ENCODE results near the gene HCRT. TPM values are rescaled to one million over a fixed set of nuclear protein-coding genes. Genes with fewer than 3 reads are reported as not detected.
"Not testable (repeated sequence)": the region's sequence is repeated elsewhere in the genome, so short reads cannot be mapped to it uniquely, and the experiment has no call there.

HCRT gene
- not detected for total RNA-seq

- no peaks in the 10 kb centered on the region for H3K27me3 Mint-ChIP-seq
- H3K36me3 Mint-ChIP-seq, result no peaks in the 10 kb centered on the region
These were observed at the start of gene HCRT for GRCh38 chr17:42184713-42185620. Gene HCRT (minus strand): TSS chr17:42185452. CDS start chr17:42185365, 87 bp downstream.

GRCh38 chr17:42233994-42234393, 48.7 kb upstream of the HCRT start:
- peaks cover 11 to 18% of the 10 kb centered on the region in 2 donors for H3K4me1 Mint-ChIP-seq (ENCODE audit: low read depth in 2 of 2)
- DNase-seq (ENCODE audit: low spot score) (no peak), ATAC-seq (no peak)
- no peaks in the 10 kb centered on the region for H3K27me3 Mint-ChIP-seq
- H3K36me3 Mint-ChIP-seq, result no peaks in the 10 kb centered on the region
- H3K27ac Mint-ChIP-seq, result no peak overlapping the region
- no peak overlapping the region for H3K4me3 Mint-ChIP-seq
- H3K9me3 Mint-ChIP-seq, result no peaks in the 10 kb centered on the region

More at GRCh38 chr17:42184713-42185620, at the start of gene HCRT:
- H3K4me1 Mint-ChIP-seq (ENCODE audit: low read depth in 2 of 2), result peaks cover 30 to 31% of the 10 kb centered on the region in 2 donors
- ATAC-seq (no peak), DNase-seq (ENCODE audit: low spot score) (no peak)
- H3K4me3 Mint-ChIP-seq, result peak within 1 kb of the TSS; percentile 88
- H3K9me3 Mint-ChIP-seq, result no peaks in the 10 kb centered on the region
- peak within 1 kb of the TSS; percentile 54 to 62 for H3K27ac Mint-ChIP-seq

GRCh38 chr17:42233156-42233555, 47.9 kb upstream of the HCRT start:
- Mint-ChIP-seq H3K4me1 (ENCODE audit: low read depth in 2 of 2) (peaks cover 15 to 21% of the 10 kb centered on the region in 2 donors), H3K4me3 (no peak overlapping the region), H3K9me3 (no peaks in the 10 kb centered on the region), H3K27me3 (no peaks in the 10 kb centered on the region), H3K27ac (no peak overlapping the region), H3K36me3 (no peaks in the 10 kb centered on the region)
- ATAC-seq (no peak), DNase-seq (ENCODE audit: low spot score) (no peak)

GRCh38 chr17:42230225-42230624, 45.0 kb upstream of the HCRT start:
- DNase-seq (ENCODE audit: low spot score) (no peak), ATAC-seq (peak in 1 of 2 donors; percentile 92)
- H3K4me3 Mint-ChIP-seq, result no peak overlapping the region
- H3K27ac Mint-ChIP-seq, result peak overlapping the region in 1 of 2 donors; percentile 47
- H3K4me1 Mint-ChIP-seq (ENCODE audit: low read depth in 2 of 2), result peaks cover 11 to 19% of the 10 kb centered on the region in 2 donors
- H3K36me3 Mint-ChIP-seq, result no peaks in the 10 kb centered on the region
- no peaks in the 10 kb centered on the region for H3K9me3 Mint-ChIP-seq
- H3K27me3 Mint-ChIP-seq, result no peaks in the 10 kb centered on the region

GRCh38 chr17:42227849-42228700, 42.8 kb upstream of the HCRT start:
- Mint-ChIP-seq H3K4me3 (no peak overlapping the region), H3K27ac (no peak overlapping the region), H3K4me1 (ENCODE audit: low read depth in 2 of 2) (peaks cover 11 to 13% of the 10 kb centered on the region in 2 donors), H3K9me3 (no peaks in the 10 kb centered on the region), H3K36me3 (no peaks in the 10 kb centered on the region), H3K27me3 (no peaks in the 10 kb centered on the region)
- ATAC-seq, result no peak
- DNase-seq (ENCODE audit: low spot score), result no peak

GRCh38 chr17:42225646-42226045, 40.4 kb upstream of the HCRT start:
- DNase-seq (ENCODE audit: low spot score), result no peak
- H3K4me1 Mint-ChIP-seq (ENCODE audit: low read depth in 2 of 2), result peaks cover 19% of the 10 kb centered on the region in 2 donors
- H3K9me3 Mint-ChIP-seq, result no peaks in the 10 kb centered on the region
- H3K36me3 Mint-ChIP-seq, result peaks cover 10% of the 10 kb centered on the region
- no peak for ATAC-seq
- no peak overlapping the region for H3K27ac Mint-ChIP-seq
- H3K4me3 Mint-ChIP-seq, result no peak overlapping the region
- H3K27me3 Mint-ChIP-seq, result no peaks in the 10 kb centered on the region

- Mint-ChIP-seq H3K27me3 (no peaks in the 10 kb centered on the region), H3K4me3 (no peak overlapping the region), H3K4me1 (ENCODE audit: low read depth in 2 of 2) (peaks cover 13 to 19% of the 10 kb centered on the region in 2 donors), H3K36me3 (peaks cover 10% of the 10 kb centered on the region), H3K27ac (peak overlapping the region in 1 of 2 donors; percentile 58), H3K9me3 (no peaks in the 10 kb centered on the region)
- DNase-seq (ENCODE audit: low spot score), result no peak
- ATAC-seq, result no peak
These were observed 39.4 kb upstream of the HCRT start for GRCh38 chr17:42224651-42225050.

GRCh38 chr17:42221886-42222745, 36.9 kb upstream of the HCRT start:
- no peak overlapping the region for H3K4me3 Mint-ChIP-seq
- H3K9me3 Mint-ChIP-seq, result no peaks in the 10 kb centered on the region
- peaks cover 8 to 12% of the 10 kb centered on the region in 2 donors for H3K4me1 Mint-ChIP-seq (ENCODE audit: low read depth in 2 of 2)
- peak; percentile 71 to 83 for ATAC-seq
- DNase-seq (ENCODE audit: low spot score), result peak; percentile 65
- H3K27ac Mint-ChIP-seq, result peak overlapping the region; percentile 40 to 54
- H3K27me3 Mint-ChIP-seq, result no peaks in the 10 kb centered on the region
- H3K36me3 Mint-ChIP-seq, result peaks cover 15% of the 10 kb centered on the region

GRCh38 chr17:42219280-42219679, 34.0 kb upstream of the HCRT start:
- not testable (repeated sequence) for H3K9me3 Mint-ChIP-seq; H3K4me1 Mint-ChIP-seq (ENCODE audit: low read depth in 2 of 2); H3K27ac Mint-ChIP-seq; ATAC-seq; H3K27me3 Mint-ChIP-seq; H3K4me3 Mint-ChIP-seq; DNase-seq (ENCODE audit: low spot score)
- H3K36me3 Mint-ChIP-seq, result peaks cover 18% of the 10 kb centered on the region

GRCh38 chr17:42214156-42214555, 28.9 kb upstream of the HCRT start:
- Mint-ChIP-seq H3K27me3 (no peaks in the 10 kb centered on the region), H3K27ac (no peak overlapping the region), H3K9me3 (no peaks in the 10 kb centered on the region), H3K4me1 (ENCODE audit: low read depth in 2 of 2) (no peaks in the 10 kb centered on the region), H3K36me3 (peaks cover 8% of the 10 kb centered on the region), H3K4me3 (no peak overlapping the region)
- ATAC-seq (no peak), DNase-seq (ENCODE audit: low spot score) (no peak)

GRCh38 chr17:42212382-42212781, 27.1 kb upstream of the HCRT start:
- H3K9me3 Mint-ChIP-seq, result no peaks in the 10 kb centered on the region
- no peak for DNase-seq (ENCODE audit: low spot score)
- no peak for ATAC-seq
- peaks cover 6% of the 10 kb centered on the region for H3K36me3 Mint-ChIP-seq
- H3K27ac Mint-ChIP-seq, result no peak overlapping the region
- H3K4me3 Mint-ChIP-seq, result no peak overlapping the region
- H3K4me1 Mint-ChIP-seq (ENCODE audit: low read depth in 2 of 2), result no peaks in the 10 kb centered on the region
- H3K27me3 Mint-ChIP-seq, result no peaks in the 10 kb centered on the region

- H3K27me3 Mint-ChIP-seq; H3K36me3 Mint-ChIP-seq; ATAC-seq; H3K27ac Mint-ChIP-seq; H3K9me3 Mint-ChIP-seq; DNase-seq (ENCODE audit: low spot score); H3K4me1 Mint-ChIP-seq (ENCODE audit: low read depth in 2 of 2); H3K4me3 Mint-ChIP-seq: not testable (repeated sequence)
These were observed 26.7 kb upstream of the HCRT start for GRCh38 chr17:42211921-42212341.

- H3K9me3 Mint-ChIP-seq, result no peaks in the 10 kb centered on the region
- no peaks in the 10 kb centered on the region for H3K36me3 Mint-ChIP-seq
- ATAC-seq, result no peak
- H3K27me3 Mint-ChIP-seq, result no peaks in the 10 kb centered on the region
- H3K4me3 Mint-ChIP-seq, result no peak overlapping the region
- H3K27ac Mint-ChIP-seq, result no peak overlapping the region
- no peaks in the 10 kb centered on the region for H3K4me1 Mint-ChIP-seq (ENCODE audit: low read depth in 2 of 2)
- no peak for DNase-seq (ENCODE audit: low spot score)
These were observed 24.8 kb upstream of the HCRT start for GRCh38 chr17:42210046-42210445.
